Uterus (tissue), 2 donors: ENCODE results near the gene LDHD.

Experiments used
- POLR2A ChIP-seq, 2 donors: fragments of 450-650 bp; IDR thresholded peaks; one replicate each; pipeline ENCODE4 v1.6.1; 2016; ENCODE audit warnings: antibody characterized with exemption in 2 of 2, mild to moderate bottlenecking in 1 of 2, moderate library complexity in 1 of 2
- TF ChIP-seq, protein P1 (sequence below), 4 experiments: fragments of 200-600 bp in 2 of 4; fragments of 450-650 bp in 2 of 4; sonication (generic) in 2 of 4; IDR thresholded peaks; one replicate each; pipeline ENCODE4 v1.5.1; 2016 to 2019; ENCODE audit warnings: antibody characterized with exemption in 4 of 4, mild to moderate bottlenecking in 2 of 4, moderate library complexity in 1 of 4

DNA sequence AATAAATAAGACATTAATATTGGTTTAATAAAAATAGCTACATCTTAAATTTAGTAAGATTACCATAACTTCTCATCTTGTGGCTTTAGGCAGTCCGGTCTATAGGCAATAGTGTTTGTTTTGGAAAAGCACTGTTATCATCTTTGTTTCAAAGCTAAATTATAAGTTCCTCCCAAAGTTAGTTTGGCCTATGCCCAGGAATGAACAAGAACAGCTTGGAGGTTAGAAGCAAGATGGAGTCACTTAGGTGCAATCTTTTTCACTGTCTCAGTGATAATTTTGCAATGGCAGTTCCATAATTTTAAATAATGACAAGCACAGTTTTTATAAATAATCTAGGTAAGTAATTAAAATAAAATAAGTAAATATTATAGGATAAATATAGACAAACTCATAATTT lies 6.0 kb upstream of the LDHD start:
- no peak for TF ChIP-seq POLR2A (IDR thresholded peaks at IDR 0.05)
- TF ChIP-seq, protein P1, sequence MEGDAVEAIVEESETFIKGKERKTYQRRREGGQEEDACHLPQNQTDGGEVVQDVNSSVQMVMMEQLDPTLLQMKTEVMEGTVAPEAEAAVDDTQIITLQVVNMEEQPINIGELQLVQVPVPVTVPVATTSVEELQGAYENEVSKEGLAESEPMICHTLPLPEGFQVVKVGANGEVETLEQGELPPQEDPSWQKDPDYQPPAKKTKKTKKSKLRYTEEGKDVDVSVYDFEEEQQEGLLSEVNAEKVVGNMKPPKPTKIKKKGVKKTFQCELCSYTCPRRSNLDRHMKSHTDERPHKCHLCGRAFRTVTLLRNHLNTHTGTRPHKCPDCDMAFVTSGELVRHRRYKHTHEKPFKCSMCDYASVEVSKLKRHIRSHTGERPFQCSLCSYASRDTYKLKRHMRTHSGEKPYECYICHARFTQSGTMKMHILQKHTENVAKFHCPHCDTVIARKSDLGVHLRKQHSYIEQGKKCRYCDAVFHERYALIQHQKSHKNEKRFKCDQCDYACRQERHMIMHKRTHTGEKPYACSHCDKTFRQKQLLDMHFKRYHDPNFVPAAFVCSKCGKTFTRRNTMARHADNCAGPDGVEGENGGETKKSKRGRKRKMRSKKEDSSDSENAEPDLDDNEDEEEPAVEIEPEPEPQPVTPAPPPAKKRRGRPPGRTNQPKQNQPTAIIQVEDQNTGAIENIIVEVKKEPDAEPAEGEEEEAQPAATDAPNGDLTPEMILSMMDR (IDR thresholded peaks at IDR 0.05): no peak
